Astrocyte (in vitro differentiated cells and primary cell): Measurements from ENCODE around the gene C1orf159. TPM values are rescaled to one million over a fixed set of nuclear protein-coding genes. Genes with fewer than 3 reads are reported as not detected.

ENCODE experiments used
- DNase-seq: peaks from one replicate; pipeline ENCODE4 v3.0.0-alpha.2; 2010; ENCODE audit warnings: low read depth
- FAIRE-seq: peaks from 2 replicates; lab custom pipeline; 2011; peaks lifted over from hg19 to GRCh38; lab: Jason Lieb, UNC
- H2AFZ ChIP-seq: 2 replicates; pipeline ENCODE4 v1.6.0; 2012; ENCODE audit warnings: low read depth, low read length, inconsistent platforms
- H3K27ac ChIP-seq: 2 replicates; pipeline ENCODE4 v1.5.1; 2011; ENCODE audit warnings: low read depth, low read length, inconsistent platforms
- H3K27me3 ChIP-seq: 2 replicates; pipeline ENCODE4 v1.6.0; 2011; ENCODE audit warnings: low read length, inconsistent platforms; ENCODE audit not compliant: insufficient read depth
- H3K36me3 ChIP-seq: 2 replicates; pipeline ENCODE4 v1.5.1; 2011; ENCODE audit warnings: low read length, inconsistent platforms; ENCODE audit not compliant: insufficient read depth
- H3K4me1 ChIP-seq: 2 replicates; pipeline ENCODE4 v1.5.1; 2011; ENCODE audit warnings: low read length, inconsistent platforms; ENCODE audit not compliant: insufficient read depth
- H3K4me2 ChIP-seq: 2 replicates; pipeline ENCODE4 v1.6.0; 2012; ENCODE audit warnings: low read length, inconsistent platforms
- H3K4me3 ChIP-seq: 2 replicates; pipeline ENCODE4 v1.5.1; 2011; ENCODE audit warnings: low read depth, mild to moderate bottlenecking, low read length, inconsistent platforms; ENCODE audit not compliant: insufficient read depth
- H3K79me2 ChIP-seq: 2 replicates; pipeline ENCODE4 v1.6.0; 2012; ENCODE audit warnings: mild to moderate bottlenecking, low read length, inconsistent platforms; ENCODE audit not compliant: insufficient read depth
- H3K9ac ChIP-seq: 2 replicates; pipeline ENCODE4 v1.6.0; 2012; ENCODE audit warnings: mild to moderate bottlenecking, low read length, inconsistent platforms
- H3K9me3 ChIP-seq: 2 replicates; pipeline ENCODE4 v1.5.1; 2012; ENCODE audit warnings: low read depth, mild to moderate bottlenecking, low read length, inconsistent platforms; ENCODE audit not compliant: insufficient read depth
- H4K20me1 ChIP-seq: 2 replicates; pipeline ENCODE4 v1.6.0; 2012; ENCODE audit warnings: low read length, inconsistent platforms; ENCODE audit not compliant: insufficient read depth
- H3K27ac Mint-ChIP-seq: one replicate; pipeline ENCODE4 v1.8.0; 2021; ENCODE audit warnings: mild to moderate bottlenecking, mixed read lengths; ENCODE audit not compliant: unreplicated experiment
- H3K27me3 Mint-ChIP-seq: one replicate; pipeline ENCODE4 v1.8.0; 2021; ENCODE audit warnings: low read depth, mixed read lengths; ENCODE audit not compliant: unreplicated experiment
- H3K36me3 Mint-ChIP-seq: one replicate; pipeline ENCODE4 v1.8.0; 2021; ENCODE audit warnings: low read depth, mixed read lengths; ENCODE audit not compliant: unreplicated experiment
- H3K4me1 Mint-ChIP-seq: one replicate; pipeline ENCODE4 v1.8.0; 2021; ENCODE audit warnings: low read depth, mixed read lengths; ENCODE audit not compliant: unreplicated experiment
- H3K4me3 Mint-ChIP-seq: one replicate; pipeline ENCODE4 v1.8.0; 2021; ENCODE audit warnings: mild to moderate bottlenecking, moderate library complexity, mixed read lengths; ENCODE audit not compliant: unreplicated experiment
- H3K9me3 Mint-ChIP-seq: one replicate; pipeline ENCODE4 v1.8.0; 2021; ENCODE audit warnings: mild to moderate bottlenecking, mixed read lengths; ENCODE audit not compliant: unreplicated experiment
- EZH2 ChIP-seq: IDR thresholded peaks from 2 replicates; pipeline ENCODE4 v1.6.1; 2012; ENCODE audit warnings: mild to moderate bottlenecking, low read length, inconsistent platforms; ENCODE audit not compliant: insufficient read depth
- total RNA-seq: library from RNA; stranded (reverse); gene quantifications from 2 replicates; pipeline ENCODE4 v1.2.1, GENCODE V29; 2021
- TF ChIP-seq, protein P1 (sequence below): IDR thresholded peaks from 2 replicates; pipeline ENCODE4 v1.5.1; 2011; ENCODE audit warnings: low read depth, mild to moderate bottlenecking, inconsistent platforms, low read length, moderate library complexity; ENCODE audit not compliant: insufficient read depth

Gene C1orf159
- total RNA-seq, 1 donor from 2014 or later = 13.9 TPM

DNA sequence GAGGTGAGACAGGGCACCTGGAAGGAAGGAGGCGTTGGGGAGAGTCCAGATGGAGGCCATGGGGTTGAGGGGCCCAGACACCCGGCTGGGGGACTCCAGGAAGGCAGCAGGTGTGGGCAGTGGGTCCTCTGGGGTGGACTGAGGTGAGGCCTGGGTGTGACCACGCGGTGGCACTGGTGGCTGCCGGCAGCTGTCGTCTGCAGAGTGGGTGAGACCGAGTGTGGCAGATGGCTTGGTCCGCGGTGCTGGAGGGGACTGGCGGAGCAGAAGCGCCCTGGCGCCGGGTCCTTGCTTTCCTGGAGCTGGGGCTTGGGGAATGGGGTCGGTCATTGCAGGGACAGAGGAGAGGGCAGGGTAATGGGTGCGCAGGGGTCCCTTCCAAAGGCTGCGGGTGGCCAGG is 83.5 kb downstream of the C1orf159 start:
- no peaks in the 10 kb centered on the region for H3K27me3 Mint-ChIP-seq
- Histone ChIP-seq H3K9me3 (no peaks in the 10 kb centered on the region), H3K79me2 (peaks cover 9% of the 10 kb centered on the region), H3K27ac (no peak overlapping the region), H3K9ac (peak overlapping the region; percentile 48), H3K36me3 (no peaks in the 10 kb centered on the region), H3K4me3 (no peak overlapping the region), H4K20me1 (peaks cover 84% of the 10 kb centered on the region), H3K4me1 (peaks cover 5% of the 10 kb centered on the region), H2AFZ (no peak overlapping the region), H3K4me2 (peak overlapping the region; percentile 82), H3K27me3 (no peaks in the 10 kb centered on the region)
- DNase-seq = no peak
- H3K36me3 Mint-ChIP-seq = peaks cover 4% of the 10 kb centered on the region
- no peak for TF ChIP-seq EZH2
- TF ChIP-seq, protein P1, sequence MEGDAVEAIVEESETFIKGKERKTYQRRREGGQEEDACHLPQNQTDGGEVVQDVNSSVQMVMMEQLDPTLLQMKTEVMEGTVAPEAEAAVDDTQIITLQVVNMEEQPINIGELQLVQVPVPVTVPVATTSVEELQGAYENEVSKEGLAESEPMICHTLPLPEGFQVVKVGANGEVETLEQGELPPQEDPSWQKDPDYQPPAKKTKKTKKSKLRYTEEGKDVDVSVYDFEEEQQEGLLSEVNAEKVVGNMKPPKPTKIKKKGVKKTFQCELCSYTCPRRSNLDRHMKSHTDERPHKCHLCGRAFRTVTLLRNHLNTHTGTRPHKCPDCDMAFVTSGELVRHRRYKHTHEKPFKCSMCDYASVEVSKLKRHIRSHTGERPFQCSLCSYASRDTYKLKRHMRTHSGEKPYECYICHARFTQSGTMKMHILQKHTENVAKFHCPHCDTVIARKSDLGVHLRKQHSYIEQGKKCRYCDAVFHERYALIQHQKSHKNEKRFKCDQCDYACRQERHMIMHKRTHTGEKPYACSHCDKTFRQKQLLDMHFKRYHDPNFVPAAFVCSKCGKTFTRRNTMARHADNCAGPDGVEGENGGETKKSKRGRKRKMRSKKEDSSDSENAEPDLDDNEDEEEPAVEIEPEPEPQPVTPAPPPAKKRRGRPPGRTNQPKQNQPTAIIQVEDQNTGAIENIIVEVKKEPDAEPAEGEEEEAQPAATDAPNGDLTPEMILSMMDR = no peak
- H3K4me1 Mint-ChIP-seq = peaks cover 15% of the 10 kb centered on the region
- H3K27ac Mint-ChIP-seq = peak overlapping the region; percentile 94
- H3K4me3 Mint-ChIP-seq = peak overlapping the region; percentile 75
- FAIRE-seq = no peak
- H3K9me3 Mint-ChIP-seq = no peaks in the 10 kb centered on the region

Other genes starting within 250 kb of the C1orf159 start
- 6.0 and 9.5 TPM in 2 replicates for gene SAMD11, start 192.2 kb downstream of the C1orf159 start, total RNA-seq
- gene NOC2L, start 156.8 kb downstream of the C1orf159 start, total RNA-seq = 83.7 and 91.4 TPM in 2 replicates
- gene KLHL17, start 155.5 kb downstream of the C1orf159 start, total RNA-seq = 25.6 and 25.9 TPM in 2 replicates
- gene PLEKHN1, start 149.6 kb downstream of the C1orf159 start, total RNA-seq = 2.1 and 2.4 TPM in 2 replicates
- gene PERM1, start 134.0 kb downstream of the C1orf159 start, total RNA-seq = 0.20 TPM in 1 of 2 replicates, not detected in the other
- 149 and 169 TPM in 2 replicates for gene HES4, start 116.0 kb downstream of the C1orf159 start, total RNA-seq
- gene ISG15, start 102.6 kb downstream of the C1orf159 start, total RNA-seq = 1,830 and 1,896 TPM in 2 replicates
- 589 and 603 TPM in 2 replicates for gene AGRN, start 96.0 kb downstream of the C1orf159 start, total RNA-seq
- gene RNF223, start 41.8 kb downstream of the C1orf159 start, total RNA-seq = 0.18 and 0.38 TPM in 2 replicates
- not detected in 2 replicates for gene TTLL10, start 57.8 kb upstream of the C1orf159 start, total RNA-seq
- gene TNFRSF18, start 90.5 kb upstream of the C1orf159 start, total RNA-seq = 0.65 and 0.66 TPM in 2 replicates
- 0.34 and 0.41 TPM in 2 replicates for gene TNFRSF4, start 98.1 kb upstream of the C1orf159 start, total RNA-seq
- gene SDF4, start 115.9 kb upstream of the C1orf159 start, total RNA-seq = 175 and 180 TPM in 2 replicates
- 22.4 and 27.5 TPM in 2 replicates for gene B3GALT6, start 116.1 kb upstream of the C1orf159 start, total RNA-seq
- gene C1QTNF12, start 130.6 kb upstream of the C1orf159 start, total RNA-seq = 3.9 and 4.7 TPM in 2 replicates
- gene UBE2J2, start 157.8 kb upstream of the C1orf159 start, total RNA-seq = 58.7 and 67.4 TPM in 2 replicates
- gene SCNN1D, start 164.3 kb upstream of the C1orf159 start, total RNA-seq = 4.4 and 5.0 TPM in 2 replicates
- 60.2 and 64.0 TPM in 2 replicates for gene ACAP3, start 191.8 kb upstream of the C1orf159 start, total RNA-seq
- gene PUSL1, start 192.5 kb upstream of the C1orf159 start, total RNA-seq = 28.0 and 29.4 TPM in 2 replicates
- gene INTS11, start 208.6 kb upstream of the C1orf159 start, total RNA-seq = 75.9 and 84.8 TPM in 2 replicates
- 25.6 and 28.5 TPM in 2 replicates for gene CPTP, start 208.7 kb upstream of the C1orf159 start, total RNA-seq
- 0.41 and 0.50 TPM in 2 replicates for gene TAS1R3, start 215.2 kb upstream of the C1orf159 start, total RNA-seq
- gene DVL1, start 233.3 kb upstream of the C1orf159 start, total RNA-seq = 54.0 and 55.0 TPM in 2 replicates
- gene MXRA8, start 242.5 kb upstream of the C1orf159 start, total RNA-seq = 112 and 139 TPM in 2 replicates